ENCODE data around the gene OLFML3. TPM values are rescaled to one million over a fixed set of nuclear protein-coding genes. Genes with fewer than 3 reads are reported as not detected.
"Not testable (repeated sequence)": the region's sequence is repeated elsewhere in the genome, so short reads cannot be mapped to it uniquely, and the experiment has no call there.

Gene OLFML3
- total RNA-seq, 1 experiment from 2014 or later, result not detected

- no peak for DNase-seq (ENCODE audit: low read depth, low spot score)
- in situ Hi-C loops (cut with HindIII; ENCODE audit: low pct_unique_long_range_greater_than_20kb, low sequenced_read_pairs), result no loop called here
Observed at GRCh38 chr1:113946678-113947387, 32.4 kb upstream of the OLFML3 start.

- DNase-seq (ENCODE audit: low read depth, low spot score), result no peak
- in situ Hi-C loops (cut with HindIII; ENCODE audit: low pct_unique_long_range_greater_than_20kb, low sequenced_read_pairs), result no loop called here
Observed at GRCh38 chr1:113947388-113948107, 31.7 kb upstream of the OLFML3 start.

GRCh38 chr1:113948151-113948550 is 31.1 kb upstream of the OLFML3 start:
- in situ Hi-C loops (cut with HindIII; ENCODE audit: low pct_unique_long_range_greater_than_20kb, low sequenced_read_pairs); DNase-seq (ENCODE audit: low read depth, low spot score): not testable (repeated sequence)

GRCh38 chr1:113949007-113949406 is 30.3 kb upstream of the OLFML3 start:
- in situ Hi-C loops (cut with HindIII; ENCODE audit: low pct_unique_long_range_greater_than_20kb, low sequenced_read_pairs), result no loop called here

GRCh38 chr1:113950908-113951307 is 28.4 kb upstream of the OLFML3 start:
- in situ Hi-C loops (cut with HindIII; ENCODE audit: low pct_unique_long_range_greater_than_20kb, low sequenced_read_pairs), result no loop called here

More at GRCh38 chr1:113949007-113949406, 30.3 kb upstream of the OLFML3 start:
- DNase-seq (ENCODE audit: low read depth, low spot score), result no peak

GRCh38 chr1:113951719-113952118 is 27.6 kb upstream of the OLFML3 start:
- DNase-seq (ENCODE audit: low read depth, low spot score), result no peak
- in situ Hi-C loops (cut with HindIII; ENCODE audit: low pct_unique_long_range_greater_than_20kb, low sequenced_read_pairs), result no loop called here

More at GRCh38 chr1:113950908-113951307, 28.4 kb upstream of the OLFML3 start:
- DNase-seq (ENCODE audit: low read depth, low spot score), result no peak

- DNase-seq (ENCODE audit: low read depth, low spot score), result no peak
- in situ Hi-C loops (cut with HindIII; ENCODE audit: low pct_unique_long_range_greater_than_20kb, low sequenced_read_pairs), result no loop called here
Observed at GRCh38 chr1:113957984-113958383, 21.3 kb upstream of the OLFML3 start.

- no peak for DNase-seq (ENCODE audit: low read depth, low spot score)
- in situ Hi-C loops (cut with HindIII; ENCODE audit: low pct_unique_long_range_greater_than_20kb, low sequenced_read_pairs), result no loop called here
Observed at GRCh38 chr1:113958691-113959090, 20.6 kb upstream of the OLFML3 start.

GRCh38 chr1:113963281-113963906 is 15.9 kb upstream of the OLFML3 start:
- peak; percentile 8 for DNase-seq (ENCODE audit: low read depth, low spot score)
- in situ Hi-C loops (cut with HindIII; ENCODE audit: low pct_unique_long_range_greater_than_20kb, low sequenced_read_pairs), result no loop called here

- DNase-seq (ENCODE audit: low read depth, low spot score), result no peak
- in situ Hi-C loops (cut with HindIII; ENCODE audit: low pct_unique_long_range_greater_than_20kb, low sequenced_read_pairs), result no loop called here
Observed at GRCh38 chr1:113965703-113966412, 13.4 kb upstream of the OLFML3 start.

- no peak for DNase-seq (ENCODE audit: low read depth, low spot score)
- in situ Hi-C loops (cut with HindIII; ENCODE audit: low pct_unique_long_range_greater_than_20kb, low sequenced_read_pairs), result no loop called here
Observed at GRCh38 chr1:113972954-113973353, 6.3 kb upstream of the OLFML3 start.

- DNase-seq (ENCODE audit: low read depth, low spot score), result no peak
- in situ Hi-C loops (cut with HindIII; ENCODE audit: low pct_unique_long_range_greater_than_20kb, low sequenced_read_pairs), result no loop called here
Observed at GRCh38 chr1:113975211-113975895, 3.9 kb upstream of the OLFML3 start.

- DNase-seq (ENCODE audit: low read depth, low spot score), result peak; percentile 31
- in situ Hi-C loops (cut with HindIII; ENCODE audit: low pct_unique_long_range_greater_than_20kb, low sequenced_read_pairs), result no loop called here
Observed at GRCh38 chr1:113976609-113977278, 2.5 kb upstream of the OLFML3 start.

GRCh38 chr1:113977906-113978305 is 1.4 kb upstream of the OLFML3 start:
- DNase-seq (ENCODE audit: low read depth, low spot score), result no peak
- in situ Hi-C loops (cut with HindIII; ENCODE audit: low pct_unique_long_range_greater_than_20kb, low sequenced_read_pairs), result no loop called here

- in situ Hi-C loops (cut with HindIII; ENCODE audit: low pct_unique_long_range_greater_than_20kb, low sequenced_read_pairs), result no loop called here
- DNase-seq (ENCODE audit: low read depth, low spot score), result no peak
Observed at GRCh38 chr1:113980110-113980509, 836 bp downstream of the OLFML3 start.

- in situ Hi-C loops (cut with HindIII; ENCODE audit: low pct_unique_long_range_greater_than_20kb, low sequenced_read_pairs), result no loop called here
- DNase-seq (ENCODE audit: low read depth, low spot score), result no peak
Observed at GRCh38 chr1:113981962-113982931, 3.0 kb downstream of the OLFML3 start.

Data from SK-MEL-5 (cell line).